C4-2B (cell line): ENCODE measurements around the gene ATP1A1.

Experiments used
- CTCF ChIP-seq: fragments of 450-650 bp; conservative IDR thresholded peaks from 2 replicates; pipeline ENCODE4 v1.5.1; 2017; ENCODE audit warnings: mild to moderate bottlenecking
- ZFX ChIP-seq: fragments of 450-650 bp; IDR thresholded peaks from 2 replicates; pipeline ENCODE4 v1.6.1; 2017

DNA sequence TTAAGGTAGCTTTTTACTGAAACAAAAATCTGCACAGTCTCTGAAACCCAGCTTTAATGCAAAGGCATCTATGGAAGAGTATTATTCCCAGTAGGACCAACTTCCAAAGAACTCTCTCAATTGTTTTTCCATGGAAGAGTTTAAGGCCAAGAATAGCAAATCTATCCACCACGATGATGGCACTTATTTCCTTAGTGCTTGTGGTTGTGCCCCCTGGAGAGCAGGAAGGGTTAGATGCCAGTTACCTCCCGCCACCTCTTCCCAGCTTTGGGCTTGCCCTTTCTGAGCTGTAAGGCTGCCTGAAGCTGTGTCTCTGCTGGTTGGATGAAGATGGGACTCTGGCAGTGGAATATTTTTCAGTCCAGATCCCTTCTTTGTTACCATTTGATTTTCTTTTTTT is 4.8 kb upstream of the ATP1A1 start:
- TF ChIP-seq CTCF (no peak), ZFX (no peak)
